H1 (cell line): ENCODE results near the gene LRRC27.

ENCODE experiments used
- ATF3 ChIP-seq: IDR thresholded peaks from 2 replicates; pipeline ENCODE4 v1.6.1; 2011; ENCODE audit warnings: low read depth, mild to moderate bottlenecking, low read length; ENCODE audit not compliant: insufficient read depth
- CEBPB ChIP-seq: IDR thresholded peaks from 2 replicates; pipeline ENCODE4 v1.6.1; 2012; ENCODE audit warnings: low read depth, low read length
- CTCF ChIP-seq, 3 experiments: IDR thresholded peaks; 1 replicate in 2 of 3; 2 replicates in 1 of 3; pipeline versions ENCODE4 v1.5.1 to v1.6.1; 2011; ENCODE audit warnings: low read length in 3 of 3, mild to moderate bottlenecking in 3 of 3, inconsistent platforms in 2 of 3, low read depth in 1 of 3, moderate library complexity in 1 of 3; ENCODE audit not compliant: insufficient read depth in 1 of 3; ENCODE audit errors: control extremely low read depth in 1 of 3
- EZH2 ChIP-seq: fragments of 200-600 bp; sonication (generic); IDR thresholded peaks from 2 replicates; pipeline ENCODE4 v1.7.1; 2012; ENCODE audit warnings: low read depth, mild to moderate bottlenecking, moderate library complexity, low read length, inconsistent platforms; ENCODE audit not compliant: severe bottlenecking
- JUN ChIP-seq: IDR thresholded peaks from 2 replicates; pipeline ENCODE4 v1.6.1; 2011; ENCODE audit warnings: low read depth, mild to moderate bottlenecking, improper control_type of control experiment, low read length
- NANOG ChIP-seq: IDR thresholded peaks from 2 replicates; pipeline ENCODE4 v1.6.1; 2011; ENCODE audit warnings: low read length, low read depth, mild to moderate bottlenecking, inconsistent platforms; ENCODE audit not compliant: insufficient read depth, poor library complexity, severe bottlenecking
- POLR2A ChIP-seq, 2 experiments: IDR thresholded peaks; 1 replicate in 1 of 2; 2 replicates in 1 of 2; pipeline ENCODE4 v1.6.1; 2011; ENCODE audit warnings: low read depth in 2 of 2, low read length in 2 of 2, mild to moderate bottlenecking in 2 of 2; ENCODE audit errors: control extremely low read depth in 1 of 2
- POLR2AphosphoS5 ChIP-seq: IDR thresholded peaks from 2 replicates; pipeline ENCODE4 v1.6.1; 2011; ENCODE audit warnings: low read depth, low read length
- RAD21 ChIP-seq, 2 experiments: IDR thresholded peaks in 1 of 2; conservative IDR thresholded peaks in 1 of 2; 2 replicates each; pipeline ENCODE4 v1.6.1; 2011; ENCODE audit warnings: low read depth in 2 of 2, low read length in 2 of 2, improper control_type of control experiment in 1 of 2, inconsistent platforms in 1 of 2, mild to moderate bottlenecking in 1 of 2, moderate library complexity in 1 of 2
- SIN3A ChIP-seq, 2 experiments: IDR thresholded peaks in 1 of 2; conservative IDR thresholded peaks in 1 of 2; 2 replicates each; pipeline ENCODE4 v1.6.1; 2011 to 2012; ENCODE audit warnings: low read length in 2 of 2, improper control_type of control experiment in 1 of 2, low read depth in 1 of 2, mild to moderate bottlenecking in 1 of 2
- SP2 ChIP-seq: IDR thresholded peaks from 2 replicates; pipeline ENCODE4 v1.6.1; 2012; ENCODE audit warnings: mild to moderate bottlenecking, low read length, inconsistent platforms
- TAF1 ChIP-seq: IDR thresholded peaks from 2 replicates; pipeline ENCODE4 v1.6.1; 2011; ENCODE audit warnings: mild to moderate bottlenecking, low read depth, low read length
- TAF7 ChIP-seq: optimal IDR thresholded peaks from 2 replicates; pipeline ENCODE3; 2011; ENCODE audit warnings: low read depth, mild to moderate bottlenecking, inconsistent platforms, low read length, moderate library complexity, borderline replicate concordance
- USF2 ChIP-seq: IDR thresholded peaks from 2 replicates; pipeline ENCODE4 v1.6.1; 2011; ENCODE audit warnings: low read length, improper control_type of control experiment

- TF ChIP-seq CTCF (IDR thresholded peaks at IDR 0.05; ENCODE audit: control extremely low read depth in 1 of 3, insufficient read depth in 1 of 3, low read depth in 1 of 3, low read length in 3 of 3) (no peak), EZH2 (no peak), USF2 (no peak), SIN3A (conservative IDR thresholded peaks at IDR 0.05 in 1 of 2, IDR thresholded peaks at IDR 0.05 in 1 of 2; ENCODE audit: low read depth in 1 of 2, low read length in 2 of 2) (no peak), JUN (no peak), TAF7 (no peak), SP2 (no peak), RAD21 (IDR thresholded peaks at IDR 0.05 in 1 of 2, conservative IDR thresholded peaks at IDR 0.05 in 1 of 2; ENCODE audit: low read depth in 2 of 2, low read length in 2 of 2) (no peak), POLR2AphosphoS5 (no peak), POLR2A (IDR thresholded peaks at IDR 0.05; ENCODE audit: control extremely low read depth in 1 of 2, low read depth in 2 of 2, low read length in 2 of 2) (no peak), CEBPB (no peak), TAF1 (no peak), NANOG (no peak), ATF3 (no peak)
These were observed 84.7 kb downstream of the LRRC27 start for GRCh38 chr10:132416566-132417256.
